Astrocyte of the spinal cord (primary cell): ENCODE data around the gene NNMT.
A peak's percentile ranks its signal among the peaks of the same experiment; 100 is the strongest.
"Not testable (repeated sequence)": the region's sequence is repeated elsewhere in the genome, so short reads cannot be mapped to it uniquely, and the experiment has no call there.

Experiments
- DNase-seq: peaks from one replicate; pipeline ENCODE4 v3.0.0; 2011; ENCODE audit warnings: low read depth, low spot score
- H3K4me3 ChIP-seq: 2 replicates; pipeline ENCODE4 v1.5.1; 2011; ENCODE audit warnings: low read depth, mild to moderate bottlenecking, low read length, moderate library complexity
- CTCF ChIP-seq: IDR thresholded peaks from 2 replicates; pipeline ENCODE4 v1.5.1; 2012; ENCODE audit warnings: low read depth, mild to moderate bottlenecking, low read length, inconsistent platforms
- in situ Hi-C: cut with HindIII; loops from 2 replicates; pipeline ENCODE4 v1.10.0; 2017; ENCODE audit warnings: low sequenced_read_pairs

NNMT gene

GRCh38 chr11:114330373-114330772 is 34.2 kb downstream of the NNMT start:
- in situ Hi-C loops, result no loop called here
- no peak overlapping the region for H3K4me3 ChIP-seq
- no peak for DNase-seq
- TF ChIP-seq CTCF, result no peak

GRCh38 chr11:114340311-114341131 is 44.3 kb downstream of the NNMT start:
- peak; percentile 79 for DNase-seq
- peak; percentile 86 for TF ChIP-seq CTCF
- in situ Hi-C loops, result no loop called here
- H3K4me3 ChIP-seq, result no peak overlapping the region

GRCh38 chr11:114341667-114342066 is 45.5 kb downstream of the NNMT start:
- DNase-seq, in situ Hi-C loops, H3K4me3 ChIP-seq: not testable (repeated sequence)

- in situ Hi-C loops, result no loop called here
- H3K4me3 ChIP-seq, result no peak overlapping the region
- DNase-seq, result no peak
- no peak for TF ChIP-seq CTCF
These were observed 46.3 kb downstream of the NNMT start for GRCh38 chr11:114342476-114342875.

GRCh38 chr11:114343020-114343419 is 46.8 kb downstream of the NNMT start:
- DNase-seq, result no peak
- no peak overlapping the region for H3K4me3 ChIP-seq
- in situ Hi-C loops, result no loop called here
- TF ChIP-seq CTCF, result no peak

- in situ Hi-C loops, result no loop called here
- TF ChIP-seq CTCF, result no peak
- H3K4me3 ChIP-seq, result no peak overlapping the region
- no peak for DNase-seq
These were observed 47.3 kb downstream of the NNMT start for GRCh38 chr11:114343493-114343892.

GRCh38 chr11:114344494-114344893 is 48.3 kb downstream of the NNMT start:
- TF ChIP-seq CTCF, result no peak

More at GRCh38 chr11:114344494-114344893, 48.3 kb downstream of the NNMT start:
- DNase-seq, result no peak
- in situ Hi-C loops, result no loop called here
- no peak overlapping the region for H3K4me3 ChIP-seq
